A673 (cell line): Measurements from ENCODE around the gene SGCB.

Experiments used
- CTCF ChIP-seq: fragments of 300-800, 200-600 bp; sonication (generic); conservative IDR thresholded peaks from 2 replicates; pipeline ENCODE4 v1.5.1; 2017; ENCODE audit warnings: low read depth, mild to moderate bottlenecking, antibody characterized with exemption, low read length, moderate library complexity, mixed read lengths
- EZH2 ChIP-seq: fragments of 200-600 bp; sonication (generic); IDR thresholded peaks from 2 replicates; pipeline ENCODE4 v1.6.1; 2017; ENCODE audit warnings: borderline replicate concordance, low read depth, mild to moderate bottlenecking, mixed read lengths, antibody characterized with exemption, low read length; ENCODE audit not compliant: poor library complexity, severe bottlenecking

- TF ChIP-seq CTCF (no peak), EZH2 (no peak)
These were observed 41.6 kb upstream of the SGCB start for GRCh38 chr4:52079659-52080058.
